ENCODE measurements around the gene SOX1. TPM values are rescaled to one million over a fixed set of nuclear protein-coding genes. Genes with fewer than 3 reads are reported as not detected.
A peak's percentile ranks its signal among the peaks of the same experiment; 100 is the strongest.

The SOX1 gene
- total RNA-seq, 4 donors from 2014 or later, result 0.19 to 0.68 TPM; not detected in 2

- DNase-seq (ENCODE audit: low spot score in 2 of 2), result no peak
- no peaks in the 10 kb centered on the region for H3K9me3 ChIP-seq
- 18% methylated on average over 21 of the region's 25 CpGs for WGBS
- no peaks in the 10 kb centered on the region for H3K36me3 ChIP-seq
- no peak for TF ChIP-seq POLR2AphosphoS5 (IDR thresholded peaks at IDR 0.05)
- TF ChIP-seq EP300 (IDR thresholded peaks at IDR 0.05), result no peak
- no peak for TF ChIP-seq POLR2A (IDR thresholded peaks at IDR 0.05)
- TF ChIP-seq CTCF (IDR thresholded peaks at IDR 0.05), result no peak
- no peak overlapping the region for H3K27ac ChIP-seq
- H3K27me3 ChIP-seq, result peaks cover 100% of the 10 kb centered on the region
- no peak overlapping the region for H3K4me3 ChIP-seq
- H3K4me1 ChIP-seq, result peaks cover 34% of the 10 kb centered on the region
These were observed 4.8 kb upstream of the SOX1 start for GRCh38 chr13:112062072-112062567.

GRCh38 chr13:112062571-112063570, 4.1 kb upstream of the SOX1 start:
- no peak overlapping the region for H3K4me3 ChIP-seq
- no peaks in the 10 kb centered on the region for H3K36me3 ChIP-seq
- peak in 1 of 2 donors; percentile 68 for DNase-seq (ENCODE audit: low spot score in 2 of 2)
- WGBS, result 5% methylated on average over 31 of the region's 78 CpGs
- TF ChIP-seq POLR2AphosphoS5 (IDR thresholded peaks at IDR 0.05), result no peak
- TF ChIP-seq POLR2A (IDR thresholded peaks at IDR 0.05), result no peak
- no peak for TF ChIP-seq CTCF (IDR thresholded peaks at IDR 0.05)
- no peak for TF ChIP-seq EP300 (IDR thresholded peaks at IDR 0.05)
- peaks cover 30% of the 10 kb centered on the region for H3K4me1 ChIP-seq
- no peak overlapping the region for H3K27ac ChIP-seq
- peaks cover 100% of the 10 kb centered on the region for H3K27me3 ChIP-seq
- no peaks in the 10 kb centered on the region for H3K9me3 ChIP-seq

GRCh38 chr13:112063807-112064206, 3.1 kb upstream of the SOX1 start:
- H3K27me3 ChIP-seq, result peaks cover 100% of the 10 kb centered on the region
- H3K4me1 ChIP-seq, result peaks cover 33% of the 10 kb centered on the region
- no peaks in the 10 kb centered on the region for H3K9me3 ChIP-seq
- DNase-seq (ENCODE audit: low spot score in 2 of 2), result no peak
- 20% methylated on average over 2 of the region's 2 CpGs for WGBS
- no peaks in the 10 kb centered on the region for H3K36me3 ChIP-seq
- no peak overlapping the region for H3K27ac ChIP-seq
- TF ChIP-seq EP300 (IDR thresholded peaks at IDR 0.05) (no peak), POLR2AphosphoS5 (IDR thresholded peaks at IDR 0.05) (no peak), POLR2A (IDR thresholded peaks at IDR 0.05) (no peak), CTCF (IDR thresholded peaks at IDR 0.05) (no peak)
- H3K4me3 ChIP-seq, result no peak overlapping the region

GRCh38 chr13:112064222-112064621, 2.7 kb upstream of the SOX1 start:
- Histone ChIP-seq H3K27ac (no peak overlapping the region), H3K27me3 (peaks cover 100% of the 10 kb centered on the region), H3K36me3 (no peaks in the 10 kb centered on the region), H3K4me1 (peaks cover 36% of the 10 kb centered on the region), H3K9me3 (no peaks in the 10 kb centered on the region), H3K4me3 (no peak overlapping the region)
- WGBS, result 18% methylated on average over 7 of the region's 7 CpGs
- no peak for TF ChIP-seq CTCF (IDR thresholded peaks at IDR 0.05)
- TF ChIP-seq POLR2AphosphoS5 (IDR thresholded peaks at IDR 0.05), result no peak
- no peak for TF ChIP-seq POLR2A (IDR thresholded peaks at IDR 0.05)
- no peak for DNase-seq (ENCODE audit: low spot score in 2 of 2)

- H3K4me3 ChIP-seq, result no peak overlapping the region
- no peak overlapping the region for H3K27ac ChIP-seq
- DNase-seq (ENCODE audit: low spot score in 2 of 2), result no peak
- TF ChIP-seq CTCF (IDR thresholded peaks at IDR 0.05) (no peak), EP300 (IDR thresholded peaks at IDR 0.05) (no peak), POLR2A (IDR thresholded peaks at IDR 0.05) (no peak), POLR2AphosphoS5 (IDR thresholded peaks at IDR 0.05) (no peak)
- no peaks in the 10 kb centered on the region for H3K36me3 ChIP-seq
- peaks cover 36% of the 10 kb centered on the region for H3K4me1 ChIP-seq
- 3% methylated on average over 11 of the region's 11 CpGs for WGBS
- H3K9me3 ChIP-seq, result no peaks in the 10 kb centered on the region
- H3K27me3 ChIP-seq, result peaks cover 100% of the 10 kb centered on the region
These were observed 1.5 kb upstream of the SOX1 start for GRCh38 chr13:112065521-112065866.
